Fibroblast of skin of left biceps (primary cell): Measurements from ENCODE around the gene SNTG2.
A peak's percentile ranks its signal among the peaks of the same experiment; 100 is the strongest.

ENCODE experiments used
- DNase-seq, 2 experiments: peaks; one replicate each; pipeline ENCODE4 v3.0.0-alpha.2; 2013; ENCODE audit warnings: low read depth in 2 of 2

Gene SNTG2

DNA sequence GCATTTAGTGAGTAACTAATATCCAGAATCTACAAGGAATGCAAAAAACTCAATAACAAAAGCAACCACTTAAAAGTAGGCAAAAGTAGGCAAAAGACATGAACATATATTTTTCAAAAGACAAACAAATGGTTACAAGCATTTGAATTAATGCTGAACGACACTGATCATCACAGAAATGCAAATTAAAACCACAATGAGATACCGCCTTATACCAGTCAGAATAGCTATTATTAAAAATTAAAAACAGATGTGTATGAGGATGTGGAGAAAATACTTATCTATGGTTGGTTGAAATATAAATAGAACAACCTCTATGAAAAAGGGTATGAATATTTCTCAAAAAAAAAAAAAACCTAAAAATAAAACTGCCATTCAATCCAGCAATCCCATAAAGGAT, 51.7 kb downstream of the SNTG2 start:
- DNase-seq = no peak

GRCh38 chr2:1004398-1004797, 53.7 kb downstream of the SNTG2 start:
- DNase-seq = no peak

DNA sequence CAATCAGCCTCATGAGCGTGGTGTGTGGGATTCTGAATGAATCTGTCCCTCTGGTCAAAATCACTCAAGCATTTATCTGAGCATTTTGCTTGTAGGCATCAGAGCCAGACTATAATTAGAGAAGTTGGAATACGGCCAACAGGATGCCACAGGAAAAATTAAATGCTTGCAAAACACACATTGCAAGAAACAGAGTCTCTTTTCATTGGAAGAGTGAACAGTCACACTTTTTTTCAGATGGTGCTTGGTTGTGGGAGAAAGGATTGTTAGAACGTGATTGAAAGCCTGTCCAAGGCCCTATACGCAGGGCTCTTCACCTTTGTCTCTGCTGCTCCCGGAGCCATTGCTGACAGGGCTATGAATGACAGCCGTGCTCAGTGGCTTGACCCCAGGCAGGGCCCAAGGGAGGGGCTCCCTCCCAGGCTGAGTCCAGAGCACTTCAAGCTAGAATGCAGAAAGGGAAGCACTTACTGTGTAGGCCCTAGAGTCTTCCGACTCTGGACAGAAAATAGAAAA, 59.8 kb downstream of the SNTG2 start:
- DNase-seq = no peak

- DNase-seq = no peak
Observed at GRCh38 chr2:1011006-1011405, 60.4 kb downstream of the SNTG2 start.

- DNase-seq = no peak
Observed at GRCh38 chr2:1011985-1012384, 61.3 kb downstream of the SNTG2 start.

- no peak for DNase-seq
Observed at GRCh38 chr2:1014802-1015201, 64.2 kb downstream of the SNTG2 start.

DNA sequence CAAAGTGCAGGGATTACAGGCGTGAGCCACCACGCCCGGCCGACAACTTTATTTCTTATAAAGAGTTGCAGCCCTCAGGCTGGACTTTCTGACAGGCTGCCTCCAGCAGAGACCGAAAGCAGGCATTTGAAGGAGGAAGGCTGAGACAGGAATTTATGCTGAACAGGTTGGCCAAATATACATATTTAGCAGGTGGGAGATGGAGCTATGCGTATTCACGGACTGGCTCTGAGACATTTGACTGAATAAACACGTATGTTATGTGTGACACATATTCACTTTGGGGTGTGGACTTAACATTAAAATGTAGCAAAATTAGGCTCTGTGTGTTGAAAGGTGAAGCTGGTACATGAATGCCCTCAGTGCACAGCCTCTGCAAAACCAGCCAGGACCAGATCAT, 65.9 kb downstream of the SNTG2 start:
- DNase-seq = no peak

DNA sequence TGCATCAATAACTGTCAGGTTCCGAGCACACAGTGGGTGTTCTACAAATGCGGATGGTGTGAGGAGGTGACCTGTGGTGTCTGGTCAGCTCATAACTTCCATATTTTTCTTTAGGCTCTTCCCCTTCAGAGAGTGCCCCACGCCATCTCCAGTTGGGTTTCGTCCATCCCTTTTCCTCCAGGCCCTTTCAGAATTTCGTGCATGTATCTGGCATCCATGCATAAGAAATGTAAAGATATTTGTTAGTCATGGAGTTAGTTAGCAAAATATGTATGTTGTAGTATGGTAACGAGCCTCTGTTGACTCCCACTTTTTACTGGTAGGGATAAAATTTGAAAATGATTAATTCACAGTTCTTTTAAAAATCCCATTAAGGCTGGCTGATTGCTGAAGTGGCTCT, 67.2 kb downstream of the SNTG2 start:
- DNase-seq = no peak

DNA sequence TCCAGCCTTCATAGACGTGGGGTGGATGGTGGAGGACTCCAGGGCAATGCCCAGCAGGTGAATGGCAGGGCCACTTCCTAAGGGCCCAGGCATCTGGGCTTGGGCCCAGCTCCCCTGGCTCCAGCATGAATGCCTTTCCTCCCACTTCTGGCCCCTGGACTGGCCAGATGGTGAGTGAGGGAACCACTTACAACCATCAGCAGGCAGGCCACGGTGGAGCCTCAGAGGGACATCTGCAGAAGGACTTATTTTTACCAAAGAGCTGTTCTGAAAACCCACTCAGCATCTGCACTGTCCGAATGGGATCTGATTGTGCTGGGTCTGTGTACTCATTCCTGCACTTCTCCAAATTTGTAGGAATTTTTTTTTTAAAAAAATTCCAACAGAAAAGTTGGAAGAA, 69.6 kb downstream of the SNTG2 start:
- no peak for DNase-seq

DNA sequence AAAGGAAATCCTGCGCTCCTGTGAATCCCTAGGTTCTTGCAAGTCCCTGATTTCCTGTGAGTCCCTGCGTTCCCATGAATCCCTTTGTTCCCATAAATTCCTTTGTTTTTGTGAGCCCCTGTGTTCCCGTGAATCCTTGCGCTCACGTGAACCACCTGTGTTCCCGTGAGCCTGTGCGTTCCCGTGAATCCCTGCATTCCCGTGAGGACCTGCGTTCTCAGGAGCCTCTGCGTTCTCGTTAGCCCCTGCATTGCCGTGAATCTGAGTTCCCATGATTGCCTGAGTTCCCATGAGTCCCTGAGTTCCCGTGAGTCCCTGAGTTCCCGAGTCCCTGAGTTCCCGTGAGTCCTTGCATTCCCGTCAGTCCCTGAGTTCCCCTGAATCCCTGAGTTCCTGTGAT, 71.5 kb downstream of the SNTG2 start:
- DNase-seq = no peak

DNA sequence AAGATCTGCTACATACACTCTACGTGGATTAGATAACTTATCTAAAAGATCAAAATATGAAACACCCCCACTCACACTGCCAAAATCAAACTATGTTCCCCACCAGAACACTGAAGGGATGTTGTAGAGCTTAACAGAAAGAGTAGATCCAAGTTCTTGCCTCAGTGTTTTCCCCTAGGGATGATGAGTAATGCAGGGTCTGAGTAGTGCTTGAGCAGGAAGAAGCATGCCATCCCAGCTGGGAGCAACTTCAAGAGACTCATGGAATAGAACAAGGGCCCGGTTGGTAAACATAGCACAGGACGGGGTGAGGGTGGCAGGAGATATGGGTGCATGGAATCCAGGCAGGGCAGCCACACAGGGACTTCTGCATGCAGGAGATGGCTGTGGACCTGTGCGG, 74.3 kb downstream of the SNTG2 start:
- peak; percentile 9 to 13 for DNase-seq

DNA sequence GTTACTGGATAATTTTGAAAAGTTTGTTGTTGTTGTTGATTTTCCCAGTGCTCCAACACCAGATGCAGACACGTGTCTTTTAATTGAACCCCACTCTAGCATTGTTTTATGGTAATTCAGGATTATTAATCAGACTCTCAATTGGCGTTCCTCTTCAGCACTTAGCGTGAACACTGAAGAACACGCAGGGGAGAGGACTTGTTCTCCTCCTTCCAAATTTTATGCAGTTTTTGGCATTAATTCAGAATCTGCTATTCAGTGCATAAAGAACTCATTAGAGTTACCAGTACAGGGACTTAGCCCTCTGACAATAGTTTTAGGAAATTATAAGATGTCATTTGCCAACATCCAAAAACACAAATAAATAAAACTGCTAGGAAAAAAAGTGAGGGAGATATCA, 75.5 kb downstream of the SNTG2 start:
- no peak for DNase-seq

GRCh38 chr2:1028831-1029230, 78.2 kb downstream of the SNTG2 start:
- DNase-seq = no peak

DNA sequence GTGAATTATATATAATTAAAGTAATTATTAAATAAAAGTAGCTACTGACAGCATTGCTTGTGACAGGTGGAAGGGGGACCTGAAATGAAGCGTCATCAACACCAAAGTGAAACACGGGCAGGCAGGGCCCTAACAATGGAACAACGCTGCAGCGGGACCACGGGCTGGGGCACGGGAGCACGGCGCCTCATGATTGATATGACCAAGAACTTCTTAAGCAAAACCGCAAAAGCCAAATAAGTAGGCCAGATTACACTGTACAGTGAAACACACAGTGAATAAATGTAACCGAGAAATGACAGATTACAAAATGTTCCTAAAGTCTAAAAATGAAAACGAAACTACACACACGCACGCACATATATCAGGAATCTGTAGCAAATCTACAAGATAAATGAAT, 81.4 kb downstream of the SNTG2 start:
- no peak for DNase-seq

GRCh38 chr2:1033069-1033468, 82.4 kb downstream of the SNTG2 start:
- DNase-seq = no peak

DNA sequence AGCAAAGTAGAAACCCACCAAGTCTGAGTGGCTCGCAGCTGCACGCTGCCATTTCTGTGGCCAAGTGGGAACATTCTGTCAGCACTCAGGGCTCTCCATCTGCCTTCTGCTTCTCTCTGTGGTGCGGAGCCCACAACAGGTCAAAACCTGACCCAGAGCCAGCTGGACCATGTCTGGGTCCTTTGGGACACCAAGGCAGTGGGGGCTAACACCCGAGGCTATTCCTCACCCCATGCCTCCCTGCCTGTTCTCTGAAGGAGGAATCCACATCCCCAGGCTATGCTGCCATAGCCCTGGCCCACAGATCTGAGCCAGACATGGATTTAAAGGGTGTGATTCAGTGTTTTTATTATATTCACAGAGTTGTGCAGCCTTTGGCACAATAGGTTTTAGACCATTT, 86.4 kb downstream of the SNTG2 start:
- DNase-seq = no peak

DNA sequence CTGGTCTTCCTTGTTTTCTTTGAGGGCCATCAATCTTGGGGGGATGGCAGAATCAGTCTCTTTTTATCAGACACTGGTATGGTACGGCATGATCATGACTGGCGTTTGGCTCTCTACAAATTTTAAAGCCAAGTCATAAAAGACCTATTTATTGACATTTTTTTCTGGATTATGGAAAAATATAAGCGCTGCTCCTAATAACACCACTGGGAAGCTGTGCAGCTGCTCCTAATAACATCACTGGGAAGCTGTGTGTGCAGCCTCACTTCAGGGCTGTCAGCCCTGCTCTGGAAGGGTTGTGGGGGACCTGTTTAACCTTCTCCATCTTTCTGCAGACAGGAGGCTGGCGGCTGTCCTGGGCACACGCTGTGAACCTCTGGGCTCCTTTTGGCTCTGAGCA, 88.9 kb downstream of the SNTG2 start:
- no peak for DNase-seq

GRCh38 chr2:1041012-1041805, 90.6 kb downstream of the SNTG2 start:
- DNase-seq = no peak

GRCh38 chr2:1045109-1045508, 94.5 kb downstream of the SNTG2 start:
- no peak for DNase-seq

DNA sequence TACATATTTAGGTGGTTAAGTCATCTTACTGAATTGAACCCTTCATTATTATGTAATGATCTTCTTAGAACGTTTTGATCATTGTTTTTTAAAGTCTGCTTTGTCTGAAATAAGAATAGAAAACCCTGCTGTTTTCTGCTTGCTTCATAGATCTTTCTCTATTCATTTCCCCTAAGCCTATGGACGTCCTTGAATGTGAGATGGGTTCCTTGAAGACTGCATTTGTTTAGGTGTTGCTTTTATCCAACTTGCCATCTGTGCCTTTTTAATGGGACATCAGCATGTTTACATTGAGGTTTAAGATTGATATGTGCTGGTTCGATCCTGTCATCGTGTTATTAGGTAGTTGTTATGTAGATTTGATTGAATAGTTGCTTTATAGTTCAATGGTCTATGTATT, 95.4 kb downstream of the SNTG2 start:
- DNase-seq = no peak

- DNase-seq = no peak
Observed at GRCh38 chr2:1047485-1047884, 96.8 kb downstream of the SNTG2 start.

DNA sequence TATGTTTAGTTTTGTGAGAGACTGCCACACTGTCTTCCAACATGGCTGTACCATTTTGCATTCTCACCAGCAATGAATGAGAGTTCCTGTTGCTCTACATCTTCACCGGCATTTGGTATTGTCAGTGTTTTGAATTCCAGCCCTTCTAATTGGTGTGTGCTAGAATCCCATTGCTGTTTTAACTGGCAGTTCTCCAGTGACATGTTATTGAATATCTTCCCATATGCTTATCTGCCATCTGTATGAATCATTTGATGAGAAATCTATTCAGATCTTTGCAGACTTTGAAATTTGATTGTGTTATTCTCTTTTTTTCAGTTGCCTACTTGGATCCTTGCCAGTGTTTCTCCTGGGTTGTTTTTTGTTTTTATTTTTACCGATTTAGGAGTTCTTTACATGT, 99.0 kb downstream of the SNTG2 start:
- DNase-seq = peak; percentile 31 to 35

DNA sequence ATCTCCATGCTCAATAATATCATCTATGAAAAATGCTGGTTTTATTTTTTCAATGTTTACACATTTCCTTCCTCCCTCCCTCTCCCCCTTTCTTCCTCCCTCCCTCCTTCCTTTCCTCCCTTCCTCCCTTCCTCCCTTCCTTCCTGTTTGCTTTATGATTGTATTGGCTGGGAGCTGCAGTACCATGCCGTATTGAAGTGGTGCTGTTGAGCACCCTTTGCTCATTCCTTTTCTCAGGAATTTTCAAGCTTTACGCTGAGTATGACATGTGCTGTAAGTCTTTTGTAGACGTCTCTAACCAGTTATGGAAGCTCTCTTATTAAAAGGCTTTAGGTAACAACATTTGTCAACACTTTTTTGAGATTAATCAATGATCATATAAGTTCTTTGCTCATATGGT, 100.4 kb downstream of the SNTG2 start:
- DNase-seq = peak; percentile 8

DNA sequence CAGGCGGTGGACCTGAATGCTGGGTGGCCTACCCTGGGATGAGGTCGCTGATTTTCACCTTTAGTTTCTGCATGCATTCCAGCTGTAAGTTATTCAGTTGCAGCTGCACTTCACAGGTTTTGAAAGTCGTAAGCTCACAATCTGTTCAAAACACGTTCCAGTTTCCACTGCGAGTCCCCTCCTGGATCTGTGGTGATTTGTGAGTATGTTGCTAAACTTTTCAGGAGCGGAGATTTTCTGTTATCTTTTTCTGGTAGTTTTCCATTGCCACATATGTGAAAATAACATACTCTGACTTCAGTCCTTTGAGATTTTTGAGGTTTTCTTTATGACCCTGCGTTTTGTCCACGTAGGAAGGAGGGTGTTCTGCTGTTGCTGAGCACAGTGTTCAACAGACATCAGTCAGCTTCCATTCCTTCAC, 102.1 kb downstream of the SNTG2 start:
- peak; percentile 15 to 30 for DNase-seq
